ENCODE results near the gene INPP4B. TPM values are rescaled to one million over a fixed set of nuclear protein-coding genes. Genes with fewer than 3 reads are reported as not detected.
"Not testable (repeated sequence)": the region's sequence is repeated elsewhere in the genome, so short reads cannot be mapped to it uniquely, and the experiment has no call there.

Gene INPP4B
- total RNA-seq, 2 experiments from 2014 or later: 42.9 to 44.0 TPM

DNA sequence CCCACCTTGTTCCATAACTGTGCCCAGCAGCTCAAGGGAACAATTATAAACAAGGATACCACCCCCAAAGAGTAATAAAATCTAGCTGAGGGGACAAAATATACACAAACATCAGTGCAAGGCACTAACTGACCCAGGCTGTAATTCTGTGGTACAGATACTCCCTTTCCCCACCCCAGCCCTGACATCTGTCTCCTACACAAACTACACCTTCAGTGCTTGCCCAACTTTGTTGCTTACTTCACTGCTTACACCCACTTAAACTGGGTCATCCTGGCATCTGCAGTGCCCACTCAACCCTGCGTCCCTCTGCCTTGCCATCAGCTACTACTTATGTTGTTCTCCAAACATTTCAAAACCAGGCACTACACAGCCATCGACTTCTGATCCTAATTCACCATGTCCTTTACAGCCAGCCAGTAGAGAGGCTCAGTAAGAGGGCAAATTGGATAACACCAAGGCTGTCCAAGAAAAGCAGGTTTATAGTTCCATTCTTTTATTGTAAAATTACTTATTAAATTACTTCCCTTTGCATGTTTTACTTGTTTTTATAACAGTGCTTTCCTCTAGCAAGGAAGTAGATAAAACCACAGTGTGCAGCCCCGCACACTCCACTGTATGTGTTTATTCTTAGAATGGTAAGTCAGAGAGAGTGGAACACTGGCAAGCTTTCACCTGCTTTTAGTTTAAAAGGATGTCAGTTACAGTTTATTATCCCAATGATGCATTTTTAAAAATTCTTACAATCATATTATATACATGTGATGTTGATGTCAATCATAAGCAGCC, 149.6 kb downstream of the INPP4B start:
- ChIA-PET POLR2A (no interaction called here), CTCF (no interaction called here)

- CTCF ChIA-PET: interaction anchor here (0.7 kb wide), 1 partner anchor 573 kb away, joined by 3 read pairs; no protein-coding TSS in a partner anchor
- POLR2A ChIA-PET: no interaction called here
These were observed 155.5 kb downstream of the INPP4B start for GRCh38 chr4:142690406-142691163.

DNA sequence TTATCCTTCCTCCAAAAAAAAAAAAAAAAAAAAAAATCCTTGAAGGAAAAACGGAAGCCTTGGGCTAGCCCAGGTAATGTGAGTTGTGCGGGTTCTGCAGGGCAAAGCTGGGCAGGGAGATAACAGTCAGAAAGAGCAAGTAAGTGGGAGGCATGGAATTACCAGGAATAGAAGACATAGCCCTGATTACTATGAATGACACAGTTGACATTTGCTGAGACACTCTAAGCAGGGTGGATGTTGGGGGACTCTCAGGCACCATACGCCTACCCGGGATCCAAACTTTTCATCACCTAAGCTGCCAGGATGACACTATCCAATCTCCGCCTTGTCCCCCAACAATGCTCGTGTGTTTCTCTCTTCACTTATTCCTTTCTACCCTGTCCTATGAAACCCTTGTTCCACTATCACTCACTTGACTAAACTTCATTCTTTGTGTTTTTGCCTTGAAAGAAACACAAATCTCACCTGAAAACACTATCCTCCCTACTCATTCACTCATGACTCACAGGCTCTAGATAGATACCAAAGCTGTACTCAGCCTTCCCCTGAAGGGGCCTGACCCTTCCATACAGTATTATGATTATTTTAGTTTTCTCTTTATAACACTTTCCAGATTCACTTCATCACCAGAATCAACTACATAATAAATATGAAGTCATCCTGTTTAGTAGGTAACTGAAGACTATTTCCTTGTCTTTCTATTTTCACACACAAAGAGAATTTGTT, 158.4 kb downstream of the INPP4B start:
- CTCF ChIA-PET: interaction anchor here (0.7 kb wide), 1 partner anchor 129 kb away, joined by 3 read pairs; no protein-coding TSS in a partner anchor
- POLR2A ChIA-PET: no interaction called here

GRCh38 chr4:142686081-142686480, 160.0 kb downstream of the INPP4B start:
- CTCF ChIA-PET: no interaction called here
- POLR2A ChIA-PET: no interaction called here

GRCh38 chr4:142683997-142684396, 162.1 kb downstream of the INPP4B start:
- ChIA-PET POLR2A (no interaction called here), CTCF (no interaction called here)

DNA sequence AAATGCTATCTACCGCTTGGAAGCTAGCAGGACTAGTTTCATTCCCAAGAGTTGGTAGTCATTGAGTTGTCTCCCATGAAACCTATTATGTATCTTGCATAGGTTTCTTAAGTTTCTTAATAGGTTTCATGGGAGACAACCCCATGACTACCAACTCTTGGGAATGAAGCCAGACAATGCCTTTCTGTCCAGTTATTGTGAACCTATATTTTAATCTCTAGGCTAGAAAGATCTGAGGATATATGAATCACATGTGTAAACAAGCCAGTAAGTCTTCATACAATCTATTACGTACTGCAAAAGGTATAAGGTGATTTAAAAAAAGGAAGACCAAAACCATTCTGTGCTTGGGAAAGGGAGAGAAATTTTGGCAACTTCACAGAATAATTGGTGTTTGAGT, 162.6 kb downstream of the INPP4B start:
- ChIA-PET CTCF (no interaction called here), POLR2A (no interaction called here)

- ChIA-PET CTCF (no interaction called here), POLR2A (no interaction called here)
These were observed 174.6 kb downstream of the INPP4B start for GRCh38 chr4:142671516-142671915.

DNA sequence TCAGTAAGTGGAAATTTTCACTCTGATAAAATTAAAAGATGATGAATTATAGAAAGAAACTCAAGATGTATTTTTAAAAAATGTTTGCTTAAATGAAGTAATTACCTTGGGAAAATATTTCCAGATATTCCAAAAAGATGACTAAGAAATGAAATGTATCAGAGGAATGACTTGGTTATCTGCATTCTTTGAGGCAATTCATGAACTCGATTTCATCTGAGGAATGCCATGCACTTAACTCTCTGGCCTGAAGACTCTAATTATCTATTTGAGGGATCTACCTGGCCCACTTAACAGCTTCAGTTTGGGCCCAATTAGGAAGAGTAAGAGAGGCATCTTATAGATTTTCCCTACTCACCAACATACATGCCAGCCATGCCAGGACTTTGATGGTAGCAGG, 182.3 kb downstream of the INPP4B start:
- ChIA-PET CTCF (no interaction called here), POLR2A (no interaction called here)

DNA sequence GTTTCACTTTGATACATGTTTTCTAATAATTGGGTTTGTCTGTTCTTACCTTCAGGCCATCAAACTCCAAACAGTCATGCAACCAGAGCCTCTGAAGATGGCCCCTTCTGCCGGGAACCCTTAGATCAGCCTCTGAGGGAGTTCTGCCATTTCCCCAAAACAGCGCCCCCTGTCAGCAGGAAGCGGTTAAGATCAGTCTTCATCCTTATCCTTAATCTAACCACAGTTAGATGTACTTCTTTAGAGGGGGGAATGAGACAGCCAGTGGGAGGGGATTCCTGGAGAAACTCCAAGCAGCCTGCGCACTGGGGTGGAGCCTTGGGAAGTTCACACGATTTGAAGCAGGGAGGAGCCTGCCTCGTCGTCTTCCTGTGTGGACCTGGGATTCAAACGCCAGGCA, 185.4 kb downstream of the INPP4B start:
- CTCF ChIA-PET: no interaction called here
- POLR2A ChIA-PET: no interaction called here

GRCh38 chr4:142656178-142656577, 189.9 kb downstream of the INPP4B start:
- POLR2A ChIA-PET: no interaction called here
- CTCF ChIA-PET: no interaction called here

GRCh38 chr4:142648378-142648777, 197.7 kb downstream of the INPP4B start:
- CTCF ChIA-PET: no interaction called here
- POLR2A ChIA-PET: no interaction called here

GRCh38 chr4:142645475-142646108, 200.5 kb downstream of the INPP4B start:
- CTCF ChIA-PET: interaction anchor here (0.5 kb wide), 1 partner anchor 180 kb away, joined by 3 read pairs; no protein-coding TSS in a partner anchor
- POLR2A ChIA-PET: no interaction called here

- POLR2A ChIA-PET, CTCF ChIA-PET: not testable (repeated sequence)
These were observed 201.5 kb downstream of the INPP4B start for GRCh38 chr4:142644628-142645027.

DNA sequence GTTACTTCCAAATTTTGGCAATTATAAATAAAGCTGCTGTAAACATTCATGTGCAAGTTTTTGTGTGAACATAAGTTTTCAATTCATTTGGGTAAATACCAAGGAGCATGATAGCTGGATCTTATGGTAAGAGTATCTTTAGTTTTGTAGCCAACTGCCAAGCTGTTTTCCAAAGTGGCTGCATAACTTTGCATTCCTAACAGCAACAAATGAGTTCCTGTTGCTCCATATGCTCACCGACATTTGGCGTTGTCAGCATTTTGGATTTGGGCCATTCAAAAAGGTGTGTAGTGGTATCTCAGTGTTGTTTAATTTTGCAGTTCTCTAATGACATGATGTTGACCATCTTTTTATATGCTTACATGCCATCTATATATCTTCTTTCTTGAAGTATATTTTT, 208.5 kb downstream of the INPP4B start:
- ChIA-PET POLR2A (no interaction called here), CTCF (no interaction called here)

- POLR2A ChIA-PET: no interaction called here
- CTCF ChIA-PET: no interaction called here
These were observed 214.3 kb downstream of the INPP4B start for GRCh38 chr4:142631836-142632235.

DNA sequence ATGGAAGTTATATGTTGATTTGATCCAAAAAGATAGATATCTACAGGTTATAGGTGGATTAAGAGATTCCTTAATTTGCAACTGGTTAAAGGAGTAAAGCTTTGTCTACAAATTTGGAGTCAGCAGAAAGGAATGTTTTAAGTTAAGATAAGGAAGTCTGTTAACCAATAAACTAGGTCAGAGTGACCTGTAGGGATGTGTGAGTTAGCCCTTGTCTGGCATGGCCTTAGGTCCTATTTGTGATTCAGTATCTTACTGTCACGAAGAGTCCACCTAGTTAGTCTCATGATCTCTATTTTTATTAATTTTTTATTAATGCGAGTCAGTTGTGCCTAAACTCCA, 230.8 kb downstream of the INPP4B start:
- CTCF ChIA-PET: no interaction called here
- POLR2A ChIA-PET: no interaction called here

DNA sequence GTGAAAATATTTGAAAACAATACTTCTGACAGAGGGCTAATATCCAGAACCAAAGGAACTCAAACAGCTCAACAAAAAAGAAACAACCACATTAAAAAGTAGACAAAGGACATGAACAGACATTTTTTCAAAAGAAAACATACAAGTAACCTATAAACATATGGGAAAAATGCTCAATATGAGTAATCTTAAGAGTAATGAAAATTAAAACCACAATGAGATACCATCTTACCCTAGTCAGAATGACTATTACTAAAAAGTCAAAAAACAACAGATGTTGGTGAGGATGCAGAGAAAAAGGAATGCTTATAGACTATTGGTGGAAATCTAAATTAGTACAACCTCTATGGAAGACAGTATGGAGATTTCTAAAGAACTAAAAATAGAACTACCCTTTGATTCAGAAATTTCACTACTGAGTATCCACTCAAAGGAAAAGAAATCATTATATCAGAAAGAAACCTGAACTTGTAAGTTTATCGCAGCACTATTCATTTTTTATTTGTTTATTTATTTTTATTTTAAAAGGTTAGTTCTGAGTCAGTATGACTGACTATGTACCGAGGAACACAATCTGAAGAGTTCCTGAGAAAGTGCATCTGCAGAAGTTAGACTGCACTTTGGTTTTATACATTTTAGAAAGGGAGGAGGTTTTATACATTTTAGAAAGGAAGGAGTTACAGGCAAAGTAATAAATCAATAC, 231.3 kb downstream of the INPP4B start:
- ChIA-PET POLR2A (no interaction called here), CTCF (no interaction called here)

GRCh38 chr4:142607976-142608375, 238.1 kb downstream of the INPP4B start:
- POLR2A ChIA-PET: no interaction called here
- CTCF ChIA-PET: no interaction called here

DNA sequence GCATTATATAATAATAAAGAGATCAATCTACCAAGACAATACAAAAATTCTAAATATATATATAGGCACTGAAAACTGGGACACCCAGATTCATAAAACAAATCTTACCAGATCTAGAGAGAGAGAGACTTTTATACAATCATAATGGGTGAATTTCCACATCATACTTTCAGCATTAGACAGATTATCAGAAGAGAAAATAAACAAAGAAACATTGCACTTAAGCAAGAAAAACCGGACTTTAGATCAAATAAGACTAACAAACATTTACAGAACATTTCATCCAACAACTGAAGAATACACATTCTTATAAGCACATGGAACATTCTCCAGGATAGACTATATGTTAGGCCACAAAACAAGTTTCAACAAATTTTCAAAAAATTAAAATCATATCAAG, 245.1 kb downstream of the INPP4B start:
- ChIA-PET POLR2A (no interaction called here), CTCF (no interaction called here)

DNA sequence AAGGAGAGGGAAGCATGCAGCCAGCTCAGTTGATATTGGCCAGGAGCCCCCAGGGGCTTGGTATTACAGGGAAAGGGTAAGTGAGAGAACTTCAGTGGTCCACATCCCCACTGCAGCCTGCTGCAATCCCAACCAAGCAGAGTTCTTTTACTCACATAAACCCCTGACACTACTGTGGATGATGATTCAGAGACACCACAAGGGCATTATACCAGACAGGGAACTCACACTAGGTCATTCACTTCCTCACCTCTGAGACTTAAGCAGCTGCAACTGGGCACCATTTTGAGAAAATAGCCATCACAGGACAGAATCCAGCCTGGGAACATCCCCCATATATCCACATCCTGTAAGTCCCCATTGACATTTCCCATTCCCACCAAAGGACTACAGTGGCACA, 248.0 kb downstream of the INPP4B start:
- ChIA-PET CTCF (no interaction called here), POLR2A (no interaction called here)

Data from activated CD8-positive, alpha-beta memory T cell treated with anti-CD3 and anti-CD28 coated beads for 36 hours (primary cell).